H1 (cell line): ENCODE results near the gene MSL3B.
"Not testable (repeated sequence)": the region's sequence is repeated elsewhere in the genome, so short reads cannot be mapped to it uniquely, and the experiment has no call there.

Source experiments
- CTCF ChIA-PET: fragments of 300-600 bp; sonication (Branson Sonifier 250); formaldehyde crosslinking; loops from one replicate; lab custom pipeline; 2021; ENCODE audit not compliant: partially characterized antibody; lab: Charles Lee
- POLR2A ChIA-PET: fragments of 300-600 bp; sonication (Branson Sonifier 250); formaldehyde crosslinking; loops from one replicate; lab custom pipeline; 2021; ENCODE audit warnings: inconsistent platforms; ENCODE audit not compliant: partially characterized antibody; lab: Charles Lee
- DNase-seq, 2 experiments: peaks; one replicate each; pipeline versions ENCODE4 v3.0.0 to v3.0.0-alpha.2; 2010 to 2022; ENCODE audit warnings: low spot score in 2 of 2, low read depth in 1 of 2, mixed read lengths in 1 of 2
- FAIRE-seq: peaks from 2 replicates; lab custom pipeline; 2011; peaks lifted over from hg19 to GRCh38; lab: Jason Lieb, UNC
- H2AFZ ChIP-seq: 2 replicates; pipeline ENCODE4 v1.8.1; 2012; ENCODE audit warnings: low read length, inconsistent platforms
- H2AK5ac ChIP-seq: 2 replicates; pipeline ENCODE4 v1.6.1; 2013; ENCODE audit warnings: low read depth, low read length
- H2BK120ac ChIP-seq: replicated peaks from 2 replicates; pipeline ENCODE3; 2013; ENCODE audit warnings: low read depth, low read length, inconsistent platforms
- H2BK12ac ChIP-seq: 2 replicates; pipeline ENCODE4 v1.6.1; 2013; ENCODE audit warnings: low read depth, low read length
- H2BK15ac ChIP-seq: 2 replicates; pipeline ENCODE4 v1.6.1; 2013; ENCODE audit warnings: low read length
- H2BK20ac ChIP-seq: 2 replicates; pipeline ENCODE4 v1.6.1; 2013; ENCODE audit warnings: low read length
- H2BK5ac ChIP-seq: 2 replicates; pipeline ENCODE4 v1.6.1; 2013; ENCODE audit warnings: low read depth, low read length
- H3K14ac ChIP-seq: 2 replicates; pipeline ENCODE4 v1.6.1; 2013; ENCODE audit warnings: inconsistent platforms; ENCODE audit not compliant: insufficient read length
- H3K18ac ChIP-seq: 2 replicates; pipeline ENCODE4 v1.6.1; 2013; ENCODE audit warnings: low read length; ENCODE audit errors: extremely low read depth
- H3K23ac ChIP-seq: 2 replicates; pipeline ENCODE4 v1.6.1; 2013; ENCODE audit warnings: inconsistent platforms; ENCODE audit not compliant: insufficient read length
- H3K23me2 ChIP-seq: 2 replicates; pipeline ENCODE4 v1.6.1; 2013; ENCODE audit warnings: low read depth, low read length
- H3K27ac ChIP-seq: 2 replicates; pipeline ENCODE4 v1.6.1; 2011; ENCODE audit warnings: low read depth, low read length, inconsistent platforms
- H3K27me3 ChIP-seq, 4 experiments: replicated peaks in 1 of 4; 1 replicate in 1 of 4; 2 replicates in 3 of 4; pipeline versions ENCODE4 v1.6.1 to v1.8.1; 2011 to 2013; ENCODE audit warnings: low read length in 3 of 4, mild to moderate bottlenecking in 3 of 4, inconsistent platforms in 2 of 4, mixed read lengths in 2 of 4, moderate library complexity in 1 of 4; ENCODE audit not compliant: control insufficient read depth in 3 of 4, insufficient read depth in 3 of 4; ENCODE audit errors: extremely low read depth in 1 of 4
- H3K36me3 ChIP-seq, 4 experiments: 2 replicates each; pipeline versions ENCODE4 v1.6.1 to v1.8.1; 2011 to 2013; ENCODE audit warnings: mild to moderate bottlenecking in 4 of 4, low read length in 3 of 4, moderate library complexity in 2 of 4, control low read depth in 1 of 4, inconsistent platforms in 1 of 4; ENCODE audit not compliant: insufficient read depth in 4 of 4, control insufficient read depth in 2 of 4
- H3K4ac ChIP-seq: replicated peaks from 2 replicates; pipeline ENCODE3; 2013; ENCODE audit warnings: low read length, low read depth, mixed read lengths, inconsistent platforms; ENCODE audit not compliant: insufficient read length
- H3K4me1 ChIP-seq, 4 experiments: replicated peaks in 1 of 4; 1 replicate in 1 of 4; 2 replicates in 3 of 4; pipeline versions ENCODE4 v1.6.1 to v1.8.1; 2011 to 2013; ENCODE audit warnings: low read length in 3 of 4, inconsistent platforms in 2 of 4, mixed read lengths in 1 of 4; ENCODE audit not compliant: insufficient read depth in 4 of 4, control insufficient read depth in 3 of 4
- H3K4me2 ChIP-seq, 2 experiments: 2 replicates each; pipeline versions ENCODE4 v1.6.1 to v1.8.1; 2011 to 2013; ENCODE audit warnings: low read depth in 2 of 2, low read length in 2 of 2, control low read depth in 1 of 2, inconsistent platforms in 1 of 2, mild to moderate bottlenecking in 1 of 2; ENCODE audit not compliant: insufficient read depth in 1 of 2
- H3K4me3 ChIP-seq, 4 experiments: fragments of 200-600, 300-600 bp in 1 of 4; sonication (generic), shearing (Covaris generic), sonication (Bioruptor Twin) in 1 of 4; 2 replicates each; pipeline versions ENCODE4 v1.5.1 to v1.8.1; 2011 to 2016; ENCODE audit warnings: low read length in 4 of 4, low read depth in 3 of 4, control low read depth in 2 of 4, inconsistent platforms in 2 of 4, mild to moderate bottlenecking in 2 of 4, mixed read lengths in 1 of 4, moderate library complexity in 1 of 4; ENCODE audit not compliant: insufficient read depth in 2 of 4; ENCODE audit errors: extremely low read depth in 1 of 4
- H3K56ac ChIP-seq: replicated peaks from 2 replicates; pipeline ENCODE3; 2013; ENCODE audit warnings: low read depth, mild to moderate bottlenecking, mixed read lengths, low read length, inconsistent platforms; ENCODE audit not compliant: insufficient read length
- H3K79me1 ChIP-seq: 2 replicates; pipeline ENCODE4 v1.6.1; 2013; ENCODE audit warnings: low read depth, low read length, control low read depth
- H3K79me2 ChIP-seq, 2 experiments: 2 replicates each; pipeline versions ENCODE4 v1.6.1 to v1.8.1; 2012 to 2013; ENCODE audit warnings: low read length in 2 of 2, mild to moderate bottlenecking in 2 of 2, inconsistent platforms in 1 of 2; ENCODE audit not compliant: insufficient read depth in 2 of 2, control insufficient read depth in 1 of 2
- H3K9ac ChIP-seq, 4 experiments: replicated peaks in 1 of 4; 1 replicate in 1 of 4; 2 replicates in 3 of 4; pipeline versions ENCODE4 v1.6.1 to v1.8.1; 2011 to 2013; ENCODE audit warnings: low read depth in 3 of 4, low read length in 3 of 4, control low read depth in 2 of 4, mild to moderate bottlenecking in 2 of 4, moderate library complexity in 2 of 4, inconsistent platforms in 1 of 4; ENCODE audit errors: extremely low read depth in 1 of 4
- H3K9me3 ChIP-seq, 2 experiments: 2 replicates each; pipeline versions ENCODE4 v1.6.1 to v1.8.1; 2012 to 2013; ENCODE audit warnings: mild to moderate bottlenecking in 2 of 2, moderate library complexity in 2 of 2, control low read depth in 1 of 2, inconsistent platforms in 1 of 2, low read depth in 1 of 2, low read length in 1 of 2, mixed read lengths in 1 of 2; ENCODE audit not compliant: insufficient read depth in 2 of 2
- H4K20me1 ChIP-seq, 2 experiments: replicated peaks in 1 of 2; 2 replicates each; pipeline versions ENCODE3 to v1.8.1; 2011 to 2013; ENCODE audit warnings: inconsistent platforms in 2 of 2, low read length in 2 of 2, mild to moderate bottlenecking in 1 of 2; ENCODE audit not compliant: insufficient read depth in 2 of 2, control insufficient read depth in 1 of 2
- H4K5ac ChIP-seq: 2 replicates; pipeline ENCODE4 v1.6.1; 2013; ENCODE audit warnings: low read length, low read depth, mixed read lengths, inconsistent platforms; ENCODE audit not compliant: insufficient read length
- H4K8ac ChIP-seq: 2 replicates; pipeline ENCODE4 v1.8.0; 2013; ENCODE audit warnings: mild to moderate bottlenecking, moderate library complexity, low read length, inconsistent platforms; ENCODE audit not compliant: insufficient read depth; ENCODE audit errors: extremely low read depth
- H4K91ac ChIP-seq: replicated peaks from 2 replicates; pipeline ENCODE3; 2013; ENCODE audit warnings: low read length, mixed read lengths, inconsistent platforms; ENCODE audit not compliant: insufficient read length
- E2F6 ChIP-seq: IDR thresholded peaks from 2 replicates; pipeline ENCODE4 v1.6.1; 2012; ENCODE audit warnings: inconsistent platforms
- KDM5A ChIP-seq: fragments of 200-600 bp; IDR thresholded peaks from 2 replicates; pipeline ENCODE4 v1.7.1; 2012; ENCODE audit warnings: mild to moderate bottlenecking, low read length, inconsistent platforms, mixed read lengths
- POLR2AphosphoS5 ChIP-seq: IDR thresholded peaks from 2 replicates; pipeline ENCODE4 v1.6.1; 2011; ENCODE audit warnings: low read depth, low read length
- SIX5 ChIP-seq: IDR thresholded peaks from 2 replicates; pipeline ENCODE4 v1.6.1; 2011; ENCODE audit warnings: mild to moderate bottlenecking, low read depth, low read length
- TCF12 ChIP-seq: IDR thresholded peaks from 2 replicates; pipeline ENCODE4 v1.6.1; 2011; ENCODE audit warnings: low read depth, mild to moderate bottlenecking, low read length
- WGBS, 2 experiments: shearing (Covaris generic) in 1 of 2; methylation state at CpG; one replicate each; pipeline versions ENCODE4 v1.1.6 to v1.1.7; 2013 to 2015; ENCODE audit warnings: low lambda C conversion rate in 2 of 2, mixed read lengths in 2 of 2, inconsistent platforms in 1 of 2, low coverage in 1 of 2, missing lambda C conversion rate in 1 of 2; ENCODE audit not compliant: insufficient replicate concordance in 2 of 2, insufficient coverage in 1 of 2, insufficient read length in 1 of 2; ENCODE audit errors: extremely low coverage in 1 of 2, missing lambda C conversion rate in 1 of 2; 5-methylcytosine and 5-hydroxymethylcytosine counted together

MSL3B gene

DNA sequence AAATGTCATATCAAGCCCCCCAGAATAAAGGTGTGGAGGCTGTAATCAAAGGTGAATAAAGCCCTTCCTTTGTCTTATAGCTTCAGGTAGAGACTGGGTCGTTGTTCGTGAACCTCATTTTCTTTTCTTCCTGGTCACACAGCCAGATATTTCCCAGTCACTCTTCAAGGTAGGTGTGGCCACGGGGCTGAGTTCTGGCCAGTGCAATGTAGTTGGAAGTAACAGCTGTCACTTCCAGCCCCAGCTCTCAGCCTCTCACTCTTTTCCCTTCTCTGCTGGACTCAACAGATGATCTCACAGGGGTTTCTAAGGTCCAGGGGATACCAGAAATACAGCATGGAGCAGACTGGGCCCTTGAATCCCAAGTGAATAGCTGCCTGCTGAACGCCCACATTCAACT is 33.2 kb upstream of the MSL3B start (continued):
- TF ChIP-seq TCF12, result no peak
- TF ChIP-seq KDM5A, result no peak
- no peak for TF ChIP-seq SIX5
- no peak for TF ChIP-seq POLR2AphosphoS5
- TF ChIP-seq E2F6, result no peak
- TF ChIP-seq, all 59 proteins: peak for 0

DNA sequence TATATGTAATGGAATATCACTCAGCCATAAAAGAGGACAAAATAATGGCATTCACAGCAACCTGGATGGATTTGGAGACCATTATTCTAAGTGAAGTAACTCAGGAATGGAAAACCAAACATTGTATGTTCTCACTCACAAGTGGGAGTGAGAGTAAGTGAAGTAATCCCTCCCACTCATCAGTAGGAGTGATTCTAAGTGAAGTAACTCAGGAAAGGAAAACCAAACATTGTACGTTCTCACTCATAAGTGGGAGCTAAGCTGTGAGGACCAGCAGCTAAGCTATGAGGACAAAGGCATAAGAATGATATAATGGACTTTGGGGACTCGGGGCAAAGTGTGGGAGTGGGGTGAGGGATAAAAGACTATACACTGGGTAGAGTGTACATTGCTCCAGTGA is 28.1 kb upstream of the MSL3B start:
- H4K8ac ChIP-seq, FAIRE-seq, H3K27ac ChIP-seq, H2BK12ac ChIP-seq, POLR2A ChIA-PET, H3K4ac ChIP-seq, H3K4me3 ChIP-seq, DNase-seq, H2BK20ac ChIP-seq, H3K56ac ChIP-seq, H3K4me2 ChIP-seq, H3K79me2 ChIP-seq, H3K18ac ChIP-seq, H2BK15ac ChIP-seq, H3K4me1 ChIP-seq, H4K91ac ChIP-seq, H2AFZ ChIP-seq, H4K5ac ChIP-seq, H2BK120ac ChIP-seq, H3K9ac ChIP-seq, H2BK5ac ChIP-seq, H3K23ac ChIP-seq, H3K79me1 ChIP-seq, H4K20me1 ChIP-seq, H3K36me3 ChIP-seq, H3K9me3 ChIP-seq, H3K14ac ChIP-seq, H3K27me3 ChIP-seq, H2AK5ac ChIP-seq, H3K23me2 ChIP-seq: not testable (repeated sequence)
- CTCF ChIA-PET, result interaction anchor here (0.6 kb wide), 1 partner anchor 17 kb away, joined by 3 read pairs; no protein-coding TSS in a partner anchor
- WGBS, 2 experiments, result 80% methylated on average over 2 of the region's 2 CpGs; no CpG with 5 or more reads in 1 of the 2 experiments
